IMR-90 (cell line): Measurements from ENCODE around the gene CD46. TPM values are rescaled to one million over a fixed set of nuclear protein-coding genes. Genes with fewer than 3 reads are reported as not detected.

ENCODE experiments used
- ATAC-seq: fragments of 200-7000 bp; cut with Tn5 transposase; 2 replicates; pipeline ENCODE4 v1.9.1; 2020; ENCODE audit warnings: low read depth, mild to moderate bottlenecking, moderate library complexity
- BruUV-seq: library from RNA; stranded (reverse); fragments of 400-500 nt; replicated peaks from 2 replicates; lab custom pipeline; 2021; lab: Mats Ljungman, UMichigan
- CTCF ChIA-PET: fragments of 300-600 bp; formaldehyde crosslinking; extraction: SDS; loops from one replicate; lab custom pipeline; 2021; ENCODE audit warnings: antibody characterized with exemption; lab: Yijun Ruan, JAX
- POLR2A ChIA-PET: fragments of 300-600 bp; sonication (Branson Sonifier 250); formaldehyde crosslinking; loops from one replicate; lab custom pipeline; 2022; ENCODE audit warnings: antibody characterized with exemption; ENCODE audit not compliant: unreplicated experiment; lab: Charles Lee
- DNase-seq: peaks from one replicate; pipeline ENCODE4 v3.0.0; 2013
- H2AFZ ChIP-seq: replicated peaks from 2 replicates; pipeline ENCODE3; 2013; ENCODE audit warnings: low read length, mild to moderate bottlenecking; ENCODE audit not compliant: poor library complexity
- H2AK5ac ChIP-seq: 2 replicates; pipeline ENCODE4 v1.6.1; 2013; ENCODE audit warnings: low read depth, low read length, inconsistent platforms
- H2AK9ac ChIP-seq: replicated peaks from 2 replicates; pipeline ENCODE3; 2013; ENCODE audit warnings: mild to moderate bottlenecking, low read depth, low read length, moderate library complexity; ENCODE audit not compliant: poor library complexity
- H2BK120ac ChIP-seq: 2 replicates; pipeline ENCODE4 v1.6.1; 2013; ENCODE audit warnings: low read depth, low read length, inconsistent platforms
- H2BK15ac ChIP-seq: 3 replicates; pipeline ENCODE4 v1.6.1; 2013; ENCODE audit warnings: low read depth, low read length, inconsistent platforms
- H2BK20ac ChIP-seq: 2 replicates; pipeline ENCODE4 v1.6.1; 2013; ENCODE audit warnings: low read depth, mild to moderate bottlenecking, inconsistent platforms, low read length, moderate library complexity
- H2BK5ac ChIP-seq: 2 replicates; pipeline ENCODE4 v1.6.1; 2013; ENCODE audit warnings: mild to moderate bottlenecking, low read depth, low read length, inconsistent platforms; ENCODE audit not compliant: poor library complexity, severe bottlenecking
- H3K14ac ChIP-seq: replicated peaks from 2 replicates; pipeline ENCODE4 v1.6.1; 2013; ENCODE audit warnings: low read depth, low read length, inconsistent platforms
- H3K18ac ChIP-seq: 2 replicates; pipeline ENCODE4 v1.6.1; 2013; ENCODE audit warnings: low read depth, low read length, control low read depth
- H3K23ac ChIP-seq: 2 replicates; pipeline ENCODE4 v1.6.1; 2013; ENCODE audit warnings: low read depth, low read length, inconsistent platforms
- H3K27ac ChIP-seq: 2 replicates; pipeline ENCODE4 v1.5.1; 2013; ENCODE audit warnings: mild to moderate bottlenecking, control low read depth, low read length; ENCODE audit not compliant: insufficient read depth
- H3K27me3 ChIP-seq: 2 replicates; pipeline ENCODE4 v1.6.1; 2013; ENCODE audit warnings: low read length; ENCODE audit not compliant: control insufficient read depth, insufficient read depth
- H3K36me3 ChIP-seq: 2 replicates; pipeline ENCODE4 v1.6.1; 2013; ENCODE audit warnings: low read length, mixed read lengths; ENCODE audit not compliant: control insufficient read depth, insufficient read depth
- H3K4ac ChIP-seq: 2 replicates; pipeline ENCODE4 v1.6.1; 2013; ENCODE audit warnings: low read depth, low read length, inconsistent platforms
- H3K4me1 ChIP-seq: 2 replicates; pipeline ENCODE4 v1.6.1; 2013; ENCODE audit warnings: low read length, mixed read lengths; ENCODE audit not compliant: control insufficient read depth, insufficient read depth
- H3K4me2 ChIP-seq: 2 replicates; pipeline ENCODE4 v1.6.1; 2013; ENCODE audit warnings: low read depth, mild to moderate bottlenecking, control low read depth, low read length, moderate library complexity
- H3K4me3 ChIP-seq: 2 replicates; pipeline ENCODE4 v1.5.1; 2013; ENCODE audit warnings: low read depth, mild to moderate bottlenecking, control low read depth, low read length, moderate library complexity; ENCODE audit not compliant: insufficient read depth
- H3K56ac ChIP-seq: 2 replicates; pipeline ENCODE4 v1.6.1; 2013; ENCODE audit warnings: low read length, inconsistent platforms; ENCODE audit not compliant: insufficient read depth; ENCODE audit errors: extremely low read depth
- H3K79me1 ChIP-seq, 2 experiments: 2 replicates each; pipeline ENCODE4 v1.6.1; 2013; ENCODE audit warnings: low read length in 2 of 2, inconsistent platforms in 1 of 2, low read depth in 1 of 2
- H3K9ac ChIP-seq: 2 replicates; pipeline ENCODE4 v1.6.1; 2013; ENCODE audit warnings: low read depth, low read length, control low read depth
- H3K9me1 ChIP-seq: 2 replicates; pipeline ENCODE4 v1.6.1; 2013; ENCODE audit warnings: low read length, inconsistent platforms; ENCODE audit not compliant: insufficient read depth
- H3K9me3 ChIP-seq: 2 replicates; pipeline ENCODE4 v1.6.1; 2013; ENCODE audit warnings: low read length; ENCODE audit not compliant: control insufficient read depth, insufficient read depth
- H4K20me1 ChIP-seq: 2 replicates; pipeline ENCODE4 v1.6.1; 2013; ENCODE audit warnings: low read length, inconsistent platforms; ENCODE audit not compliant: insufficient read depth
- H4K5ac ChIP-seq: 2 replicates; pipeline ENCODE4 v1.6.1; 2013; ENCODE audit warnings: mild to moderate bottlenecking, low read depth, low read length, control low read depth
- H4K8ac ChIP-seq, 2 experiments: 2 replicates each; pipeline ENCODE4 v1.6.1; 2013; ENCODE audit warnings: low read depth in 2 of 2, low read length in 2 of 2, control low read depth in 1 of 2, inconsistent platforms in 1 of 2
- H4K91ac ChIP-seq: 2 replicates; pipeline ENCODE4 v1.6.1; 2013; ENCODE audit warnings: low read depth, low read length, inconsistent platforms; ENCODE audit not compliant: insufficient read depth
- BHLHE40 ChIP-seq: fragments of 150-350 bp; IDR thresholded peaks from 2 replicates; pipeline ENCODE4 v1.6.1; 2016; ENCODE audit warnings: mild to moderate bottlenecking, low read depth, low read length
- CEBPB ChIP-seq: IDR thresholded peaks from 2 replicates; pipeline ENCODE4 v1.6.1; 2012; ENCODE audit warnings: low read depth, low read length, improper control_type of control experiment
- CHD1 ChIP-seq: IDR thresholded peaks from 2 replicates; pipeline ENCODE4 v1.6.1; 2012; ENCODE audit warnings: low read depth, low read length, improper control_type of control experiment
- FOS ChIP-seq: fragments of 150-350 bp; IDR thresholded peaks from 2 replicates; pipeline ENCODE4 v1.6.1; 2016; ENCODE audit warnings: low read depth, low read length
- MAFK ChIP-seq: IDR thresholded peaks from 2 replicates; pipeline ENCODE4 v1.6.1; 2012; ENCODE audit warnings: low read depth, low read length, improper control_type of control experiment
- MAZ ChIP-seq: IDR thresholded peaks from 2 replicates; pipeline ENCODE4 v1.6.1; 2012; ENCODE audit warnings: low read depth, mild to moderate bottlenecking, low read length, improper control_type of control experiment, moderate library complexity, borderline replicate concordance
- MXI1 ChIP-seq: IDR thresholded peaks from 2 replicates; pipeline ENCODE4 v1.6.1; 2012; ENCODE audit warnings: low read depth, mild to moderate bottlenecking, low read length, moderate library complexity, borderline replicate concordance
- NFE2L2 ChIP-seq: fragments of 150-350 bp; IDR thresholded peaks from 2 replicates; pipeline ENCODE4 v1.6.1; 2016; ENCODE audit warnings: low read depth, mild to moderate bottlenecking, low read length
- POLR2A ChIP-seq: IDR thresholded peaks from 2 replicates; pipeline ENCODE4 v1.6.1; 2012; ENCODE audit warnings: mild to moderate bottlenecking, low read depth, low read length
- RAD21 ChIP-seq: IDR thresholded peaks from 2 replicates; pipeline ENCODE4 v1.6.1; 2012; ENCODE audit warnings: low read length, improper control_type of control experiment
- RCOR1 ChIP-seq: IDR thresholded peaks from 2 replicates; pipeline ENCODE4 v1.6.1; 2012; ENCODE audit warnings: mild to moderate bottlenecking, low read length, improper control_type of control experiment; ENCODE audit not compliant: insufficient replicate concordance
- RFX5 ChIP-seq: IDR thresholded peaks from 2 replicates; pipeline ENCODE4 v1.8.0; 2012; ENCODE audit warnings: low read depth, mild to moderate bottlenecking, low read length, moderate library complexity
- SMC3 ChIP-seq: fragments of 150-350 bp; IDR thresholded peaks from 2 replicates; pipeline ENCODE4 v1.6.1; 2016; ENCODE audit warnings: low read depth, mild to moderate bottlenecking, antibody characterized with exemption, low read length, moderate library complexity
- USF2 ChIP-seq: fragments of 150-350 bp; IDR thresholded peaks from 2 replicates; pipeline ENCODE4 v1.6.1; 2017; ENCODE audit warnings: mild to moderate bottlenecking, antibody characterized with exemption, low read length, low read depth
- WGBS, 2 experiments: methylation state at CpG; one replicate each; pipeline versions ENCODE4 v1.1.5 to v1.1.7; 2013; ENCODE audit warnings: missing lambda C conversion rate in 2 of 2; ENCODE audit not compliant: insufficient read length in 1 of 2; ENCODE audit errors: extremely low coverage in 2 of 2; 5-methylcytosine and 5-hydroxymethylcytosine counted together
- dilution Hi-C: fragments of 300-500 bp; cut with HindIII; formaldehyde crosslinking; loops from one replicate; pipeline ENCODE4 v1.14.3; 2018; ENCODE audit warnings: low sequenced_read_pairs; ENCODE audit not compliant: unreplicated experiment
- in situ Hi-C: fragments of 300-500 bp; cut with MboI; formaldehyde crosslinking; loops from 3 replicates; pipeline ENCODE4 v1.14.3; 2019; ENCODE audit warnings: low sequenced_read_pairs, inconsistent platforms, mixed read lengths
- intact Hi-C: fragments of 100-400 bp; cut with micrococcal nuclease; formaldehyde crosslinking; loops from 2 replicates; pipeline ENCODE4 v1.10.0; 2022
- polyA plus RNA-seq, 3 experiments: library from polyadenylated mRNA; depleted of rRNA; stranded (reverse); fragments of >200 nt; gene quantifications; 2 replicates each; pipeline ENCODE4 v1.2.3, GENCODE V29; 2012; ENCODE audit warnings: low replicate concordance in 1 of 3
- total RNA-seq: library from RNA; depleted of rRNA; stranded (reverse); fragments of >200 nt; gene quantifications from 2 replicates; pipeline ENCODE4 v1.2.3, GENCODE V29; 2012
- TF ChIP-seq, protein P1 (sequence below): conservative IDR thresholded peaks from 2 replicates; pipeline ENCODE4 v1.5.1; 2012; ENCODE audit warnings: mild to moderate bottlenecking, low read depth, low read length, improper control_type of control experiment
- TF ChIP-seq, protein P2 (sequence below): fragments of 150-350 bp; IDR thresholded peaks from 2 replicates; pipeline ENCODE4 v1.6.1; 2016; ENCODE audit warnings: low read depth, mild to moderate bottlenecking, low read length, moderate library complexity, borderline replicate concordance

Gene CD46
- total and polyA plus RNA-seq, 2 of the 4 experiments (the other 2 are of a cell fraction), result 37.1 to 82.0 TPM

GRCh38 chr1:207789386-207789785, 37.5 kb downstream of the CD46 start:
- POLR2A ChIA-PET, result no interaction called here
- no CpG with 5 or more reads among the region's 4 CpGs for WGBS, 2 experiments
- in situ Hi-C loops, result no loop called here

More at GRCh38 chr1:207789386-207789785, 37.5 kb downstream of the CD46 start:
- H2AFZ ChIP-seq, result no peak overlapping the region
- no peak overlapping the region for H3K4ac ChIP-seq
- H3K9ac ChIP-seq, result no peak overlapping the region
- no peak overlapping the region for H3K4me3 ChIP-seq
- CTCF ChIA-PET, result no interaction called here
- H3K9me3 ChIP-seq, result no peaks in the 10 kb centered on the region
- H2BK120ac ChIP-seq, result no peak overlapping the region
- no peaks in the 10 kb centered on the region for H3K27me3 ChIP-seq
- peaks cover 5% of the 10 kb centered on the region; the same call in 1 of the 2 replicates for H3K9me1 ChIP-seq
- H3K4me2 ChIP-seq, result no peak overlapping the region
- no peak overlapping the region for H4K91ac ChIP-seq
- no peak overlapping the region for H3K56ac ChIP-seq
- no peak overlapping the region for H4K5ac ChIP-seq
- no peak overlapping the region for H2BK15ac ChIP-seq
- no peak overlapping the region for H2BK20ac ChIP-seq
- dilution Hi-C loops (no loop called here), intact Hi-C loops (no loop called here)
- ATAC-seq (no peak), DNase-seq (no peak)
- H3K27ac ChIP-seq, result peak overlapping the region; percentile 70; the same call in 1 of the 2 replicates
- no peak overlapping the region for H3K14ac ChIP-seq
- H4K20me1 ChIP-seq, result no peaks in the 10 kb centered on the region
- no peak overlapping the region for H2AK9ac ChIP-seq
- no peak overlapping the region for H3K18ac ChIP-seq
- H3K79me1 ChIP-seq, result no peaks in the 10 kb centered on the region; a peak in 1 of 4 replicates
- H2BK5ac ChIP-seq, result peak overlapping the region; percentile 17
- H3K4me1 ChIP-seq, result peaks cover 8% of the 10 kb centered on the region; the same call in 1 of the 2 replicates
- BruUV-seq, result no TSS peak
- no peak overlapping the region for H3K23ac ChIP-seq
- no peak overlapping the region for H4K8ac ChIP-seq
- TF ChIP-seq CEBPB (no peak), USF2 (no peak), RAD21 (no peak), RFX5 (no peak), RCOR1 (no peak), SMC3 (no peak), MAFK (no peak), BHLHE40 (no peak), NFE2L2 (no peak), POLR2A (no peak), MXI1 (no peak), FOS (no peak), MAZ (no peak), CHD1 (no peak)
- TF ChIP-seq, protein P1, sequence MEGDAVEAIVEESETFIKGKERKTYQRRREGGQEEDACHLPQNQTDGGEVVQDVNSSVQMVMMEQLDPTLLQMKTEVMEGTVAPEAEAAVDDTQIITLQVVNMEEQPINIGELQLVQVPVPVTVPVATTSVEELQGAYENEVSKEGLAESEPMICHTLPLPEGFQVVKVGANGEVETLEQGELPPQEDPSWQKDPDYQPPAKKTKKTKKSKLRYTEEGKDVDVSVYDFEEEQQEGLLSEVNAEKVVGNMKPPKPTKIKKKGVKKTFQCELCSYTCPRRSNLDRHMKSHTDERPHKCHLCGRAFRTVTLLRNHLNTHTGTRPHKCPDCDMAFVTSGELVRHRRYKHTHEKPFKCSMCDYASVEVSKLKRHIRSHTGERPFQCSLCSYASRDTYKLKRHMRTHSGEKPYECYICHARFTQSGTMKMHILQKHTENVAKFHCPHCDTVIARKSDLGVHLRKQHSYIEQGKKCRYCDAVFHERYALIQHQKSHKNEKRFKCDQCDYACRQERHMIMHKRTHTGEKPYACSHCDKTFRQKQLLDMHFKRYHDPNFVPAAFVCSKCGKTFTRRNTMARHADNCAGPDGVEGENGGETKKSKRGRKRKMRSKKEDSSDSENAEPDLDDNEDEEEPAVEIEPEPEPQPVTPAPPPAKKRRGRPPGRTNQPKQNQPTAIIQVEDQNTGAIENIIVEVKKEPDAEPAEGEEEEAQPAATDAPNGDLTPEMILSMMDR, result no peak
- TF ChIP-seq, protein P2, sequence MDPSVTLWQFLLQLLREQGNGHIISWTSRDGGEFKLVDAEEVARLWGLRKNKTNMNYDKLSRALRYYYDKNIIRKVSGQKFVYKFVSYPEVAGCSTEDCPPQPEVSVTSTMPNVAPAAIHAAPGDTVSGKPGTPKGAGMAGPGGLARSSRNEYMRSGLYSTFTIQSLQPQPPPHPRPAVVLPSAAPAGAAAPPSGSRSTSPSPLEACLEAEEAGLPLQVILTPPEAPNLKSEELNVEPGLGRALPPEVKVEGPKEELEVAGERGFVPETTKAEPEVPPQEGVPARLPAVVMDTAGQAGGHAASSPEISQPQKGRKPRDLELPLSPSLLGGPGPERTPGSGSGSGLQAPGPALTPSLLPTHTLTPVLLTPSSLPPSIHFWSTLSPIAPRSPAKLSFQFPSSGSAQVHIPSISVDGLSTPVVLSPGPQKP, result no peak
- H2AK5ac ChIP-seq, result no peak overlapping the region
- H3K36me3 ChIP-seq, result peaks cover 12% of the 10 kb centered on the region
